ENCODE results near the gene DMBT1.

The DMBT1 gene

DNA sequence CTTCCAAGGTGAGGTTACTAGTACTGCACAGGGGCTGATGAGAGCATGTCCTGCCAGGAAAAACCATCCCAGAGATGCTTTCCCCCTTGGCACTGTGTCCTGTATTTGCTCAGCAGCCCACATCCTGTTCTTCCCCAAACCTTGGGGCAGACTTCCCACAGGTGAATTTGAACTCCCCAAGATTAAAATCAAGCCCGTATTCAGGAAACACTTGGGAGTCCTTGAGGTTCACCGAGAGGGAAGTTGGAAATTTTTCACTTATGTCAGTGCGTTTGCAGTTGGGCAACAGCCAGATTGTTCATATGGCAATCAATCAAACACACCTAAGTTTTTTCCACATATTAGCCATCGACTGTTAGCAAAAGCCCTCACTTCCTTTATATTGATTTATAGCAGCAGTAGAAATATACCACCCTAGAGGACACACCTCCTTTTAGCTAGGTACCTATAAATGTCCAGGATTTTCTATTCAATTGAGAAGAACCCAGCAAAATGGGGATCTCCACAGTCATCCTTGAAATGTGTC lies at the start of gene DMBT1:
Gene DMBT1 (plus strand): TSS at position 476 of the 526 bp plus-strand sequence. CDS start 17 bp downstream, at position 493.
- no peak for DNase-seq (ENCODE audit: low read depth in 2 of 2)

DNA sequence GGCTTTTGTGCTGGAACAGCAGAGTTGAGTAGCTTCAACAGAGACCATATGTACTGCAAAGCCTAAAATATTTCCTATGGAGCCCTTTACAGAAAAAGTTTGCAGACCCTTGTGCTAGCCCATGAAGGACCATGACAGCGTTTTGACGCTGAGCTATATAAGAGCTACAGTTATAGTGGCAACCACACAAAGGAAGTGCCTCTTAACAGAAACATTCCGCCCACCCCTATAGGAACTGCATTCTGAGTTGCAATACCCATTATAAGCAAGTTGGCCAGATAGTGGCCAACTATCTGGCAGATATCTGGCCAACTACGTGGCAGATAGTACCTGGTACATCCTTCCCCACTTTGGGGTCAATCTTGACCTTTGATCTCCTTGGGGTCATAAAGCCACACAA lies 47.5 kb upstream of the DMBT1 start:
- no peak for DNase-seq (ENCODE audit: low read depth in 2 of 2)

DNA sequence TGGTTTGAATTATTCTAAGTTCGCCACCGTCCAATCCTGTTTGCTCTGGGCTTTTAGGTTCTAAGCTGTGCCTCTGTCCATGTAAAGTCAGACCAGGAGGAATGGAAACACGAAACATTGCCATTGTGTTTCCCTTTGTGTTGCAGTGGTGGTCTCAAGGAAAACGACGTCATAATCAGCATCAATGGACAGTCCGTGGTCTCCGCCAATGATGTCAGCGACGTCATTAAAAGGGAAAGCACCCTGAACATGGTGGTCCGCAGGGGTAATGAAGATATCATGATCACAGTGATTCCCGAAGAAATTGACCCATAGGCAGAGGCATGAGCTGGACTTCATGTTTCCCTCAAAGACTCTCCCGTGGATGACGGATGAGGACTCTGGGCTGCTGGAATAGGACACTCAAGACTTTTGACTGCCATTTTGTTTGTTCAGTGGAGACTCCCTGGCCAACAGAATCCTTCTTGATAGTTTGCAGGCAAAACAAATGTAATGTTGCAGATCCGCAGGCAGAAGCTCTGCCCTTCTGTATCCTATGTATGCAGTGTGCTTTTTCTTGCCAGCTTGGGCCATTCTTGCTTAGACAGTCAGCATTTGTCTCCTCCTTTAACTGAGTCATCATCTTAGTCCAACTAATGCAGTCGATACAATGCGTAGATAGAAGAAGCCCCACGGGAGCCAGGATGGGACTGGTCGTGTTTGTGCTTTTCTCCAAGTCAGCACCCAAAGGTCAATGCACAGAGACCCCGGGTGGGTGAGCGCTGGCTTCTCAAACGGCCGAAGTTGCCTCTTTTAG lies 46.3 kb upstream of the DMBT1 start:
- DNase-seq (ENCODE audit: low read depth in 2 of 2): no peak

- no peak for DNase-seq (ENCODE audit: low read depth in 2 of 2)
Measured at GRCh38 chr10:122515022-122515424, 45.5 kb upstream of the DMBT1 start.

- DNase-seq (ENCODE audit: low read depth in 2 of 2): no peak
Measured at GRCh38 chr10:122515588-122516231, 44.8 kb upstream of the DMBT1 start.

GRCh38 chr10:122516734-122517133 lies 43.8 kb upstream of the DMBT1 start:
- DNase-seq (ENCODE audit: low read depth in 2 of 2): no peak

DNA sequence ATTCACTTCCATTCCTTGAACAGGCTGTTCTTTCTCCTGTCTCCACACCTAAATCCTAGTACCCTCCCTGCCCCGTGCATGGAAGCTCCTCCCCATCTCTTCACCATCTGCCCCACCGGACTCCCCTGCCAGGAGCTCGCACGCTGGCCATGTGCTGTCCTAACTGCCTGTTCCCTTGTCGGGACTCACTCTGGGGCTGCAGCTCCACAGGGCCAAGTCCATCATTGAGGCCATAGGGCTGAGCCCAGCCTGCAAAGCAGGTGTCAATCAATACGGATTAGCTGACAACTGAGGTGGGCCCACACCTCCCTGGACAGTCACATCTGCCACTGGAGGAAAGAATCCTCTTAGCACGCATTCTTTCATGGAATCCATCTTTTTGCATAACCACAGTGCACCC lies 41.4 kb upstream of the DMBT1 start:
- no peak for DNase-seq (ENCODE audit: low read depth in 2 of 2)

DNA sequence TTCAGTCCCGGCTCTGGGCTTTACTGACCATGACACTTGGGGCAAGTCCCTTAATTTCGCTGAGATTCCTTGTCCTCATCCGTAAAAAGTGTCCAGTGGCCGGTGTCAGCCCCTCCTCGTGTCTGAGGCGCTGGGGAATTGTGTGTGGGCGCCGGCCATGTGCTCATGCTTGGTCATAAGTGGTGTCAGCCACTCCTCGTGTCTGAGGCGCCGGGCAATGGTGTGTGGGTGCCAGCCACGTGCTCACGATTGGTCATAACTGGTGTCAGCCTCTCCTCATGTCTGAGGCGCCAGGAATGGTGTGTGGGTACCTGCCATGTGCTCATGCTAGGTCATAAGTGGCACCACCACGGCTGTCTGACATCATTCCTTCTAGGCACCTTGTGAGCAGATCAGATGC lies 40.7 kb upstream of the DMBT1 start:
- no peak for DNase-seq (ENCODE audit: low read depth in 2 of 2)

GRCh38 chr10:122521011-122521410 lies 39.5 kb upstream of the DMBT1 start:
- DNase-seq (ENCODE audit: low read depth in 2 of 2): no peak

DNA sequence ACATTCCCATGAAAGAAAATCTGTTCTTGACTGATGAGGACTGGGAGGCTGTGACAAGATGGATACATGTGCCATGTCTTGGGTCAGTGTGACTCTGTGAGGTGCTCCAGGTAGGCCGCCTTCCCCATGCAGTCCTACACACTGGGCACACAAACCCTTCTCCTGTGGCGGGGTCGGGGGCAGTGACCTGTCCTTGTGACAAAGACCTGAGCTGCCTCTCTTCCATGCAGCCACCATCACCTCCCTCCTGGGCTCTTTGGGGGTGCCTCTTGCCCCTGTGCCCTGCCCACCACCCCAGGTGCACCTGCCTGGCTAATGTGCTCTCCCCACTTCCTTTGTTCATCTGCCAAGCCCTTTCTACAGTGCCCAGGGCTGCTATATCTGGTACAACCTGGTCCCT lies 35.7 kb upstream of the DMBT1 start:
- no peak for DNase-seq (ENCODE audit: low read depth in 2 of 2)

- no peak for DNase-seq (ENCODE audit: low read depth in 2 of 2)
Measured at GRCh38 chr10:122525788-122526187, 34.8 kb upstream of the DMBT1 start.

DNA sequence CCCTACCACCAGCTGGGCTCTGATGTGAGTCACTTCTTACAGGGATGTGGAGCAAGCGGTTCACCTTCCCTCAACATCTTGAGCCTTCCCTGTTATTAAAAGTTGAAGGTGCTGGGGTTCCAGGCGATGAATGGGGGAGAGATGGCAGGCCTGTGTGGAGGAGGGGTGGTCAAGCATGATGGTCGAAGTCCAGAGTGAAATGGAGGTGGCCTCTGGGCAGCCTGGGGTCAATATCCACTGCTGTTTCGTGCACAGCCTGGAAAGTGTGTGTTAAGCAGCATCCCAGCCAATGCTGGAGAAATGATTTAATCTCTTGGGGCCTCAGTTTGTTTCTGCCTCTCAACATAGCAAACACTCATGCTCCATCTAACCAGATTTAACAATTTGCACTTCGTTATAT lies 33.7 kb upstream of the DMBT1 start:
- DNase-seq (ENCODE audit: low read depth in 2 of 2): no peak

GRCh38 chr10:122530177-122530576 lies 30.4 kb upstream of the DMBT1 start:
- DNase-seq (ENCODE audit: low read depth in 2 of 2): no peak

DNA sequence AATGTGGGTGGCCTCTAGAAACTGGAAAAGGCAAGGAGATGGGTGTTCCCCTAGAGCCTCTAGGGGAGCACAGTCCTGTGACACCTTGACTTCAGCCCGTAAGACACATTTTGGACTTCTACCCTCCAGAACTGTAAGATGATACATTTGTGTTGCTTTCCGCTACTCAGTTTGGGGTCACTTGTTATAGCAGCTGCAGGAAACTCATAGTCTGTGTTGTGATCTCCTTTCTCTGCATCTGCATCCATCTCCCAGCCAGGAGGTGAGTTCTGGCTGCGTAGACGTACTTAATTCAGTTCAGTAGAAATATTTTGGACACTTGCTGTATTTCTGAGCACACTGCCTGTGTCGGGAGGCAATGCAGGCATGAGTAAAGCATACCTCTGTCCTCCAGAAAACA lies 29.3 kb upstream of the DMBT1 start:
- no peak for DNase-seq (ENCODE audit: low read depth in 2 of 2)

DNA sequence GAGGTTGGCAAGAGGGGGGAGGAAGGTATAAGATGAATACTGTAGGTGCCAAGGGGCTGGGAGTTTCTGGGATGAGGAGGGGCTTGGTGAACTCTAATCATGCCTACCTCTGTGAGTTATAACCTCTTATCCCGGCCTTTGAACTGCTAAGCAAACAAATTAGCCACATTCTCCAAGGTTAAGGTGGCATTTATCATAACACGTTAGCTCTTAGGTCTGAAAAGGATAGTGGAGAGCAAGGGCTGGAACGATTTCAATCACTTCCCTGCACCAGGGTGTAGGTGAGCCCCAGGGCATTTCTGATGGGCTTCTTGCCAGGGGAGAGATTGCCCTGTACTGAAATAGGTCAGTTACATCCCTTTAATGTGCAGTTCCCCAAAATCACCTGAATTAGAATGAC lies 28.6 kb upstream of the DMBT1 start:
- no peak for DNase-seq (ENCODE audit: low read depth in 2 of 2)

DNA sequence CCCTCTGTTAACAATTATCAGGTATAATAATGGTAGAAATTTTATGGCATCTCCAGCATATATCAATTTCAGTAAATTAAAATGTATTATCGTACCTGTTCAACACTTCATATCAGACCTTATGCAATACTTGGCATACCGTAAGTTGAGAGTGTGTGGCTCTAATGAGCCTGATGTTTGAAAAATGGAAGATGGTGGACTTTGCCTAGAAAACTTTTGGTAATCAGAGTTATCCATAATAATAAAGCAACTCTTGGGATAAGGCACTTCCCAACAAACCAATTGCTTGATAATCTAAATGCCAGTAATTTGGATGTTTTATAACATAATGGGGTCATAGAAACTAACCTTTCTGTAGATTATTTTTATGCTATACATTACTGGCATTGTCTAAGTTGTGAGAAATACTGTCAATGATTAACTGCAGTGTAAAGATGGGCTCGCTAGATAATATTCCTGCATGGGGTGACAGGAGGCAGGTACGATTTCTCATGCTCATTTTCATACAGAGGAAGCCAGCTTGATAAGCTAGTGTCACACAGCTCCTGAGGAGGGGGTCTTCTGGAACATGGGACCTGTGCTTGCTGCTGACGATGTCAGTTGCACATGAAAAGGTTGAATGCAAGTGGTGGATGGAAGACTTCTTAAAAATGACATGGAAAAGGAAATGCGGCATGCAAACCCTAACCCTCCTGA lies 27.8 kb upstream of the DMBT1 start:
- DNase-seq (ENCODE audit: low read depth in 2 of 2): no peak

- DNase-seq (ENCODE audit: low read depth in 2 of 2): no peak
Measured at GRCh38 chr10:122537545-122537944, 23.0 kb upstream of the DMBT1 start.

GRCh38 chr10:122541541-122542002 lies 19.0 kb upstream of the DMBT1 start:
- no peak for DNase-seq (ENCODE audit: low read depth in 2 of 2)

DNA sequence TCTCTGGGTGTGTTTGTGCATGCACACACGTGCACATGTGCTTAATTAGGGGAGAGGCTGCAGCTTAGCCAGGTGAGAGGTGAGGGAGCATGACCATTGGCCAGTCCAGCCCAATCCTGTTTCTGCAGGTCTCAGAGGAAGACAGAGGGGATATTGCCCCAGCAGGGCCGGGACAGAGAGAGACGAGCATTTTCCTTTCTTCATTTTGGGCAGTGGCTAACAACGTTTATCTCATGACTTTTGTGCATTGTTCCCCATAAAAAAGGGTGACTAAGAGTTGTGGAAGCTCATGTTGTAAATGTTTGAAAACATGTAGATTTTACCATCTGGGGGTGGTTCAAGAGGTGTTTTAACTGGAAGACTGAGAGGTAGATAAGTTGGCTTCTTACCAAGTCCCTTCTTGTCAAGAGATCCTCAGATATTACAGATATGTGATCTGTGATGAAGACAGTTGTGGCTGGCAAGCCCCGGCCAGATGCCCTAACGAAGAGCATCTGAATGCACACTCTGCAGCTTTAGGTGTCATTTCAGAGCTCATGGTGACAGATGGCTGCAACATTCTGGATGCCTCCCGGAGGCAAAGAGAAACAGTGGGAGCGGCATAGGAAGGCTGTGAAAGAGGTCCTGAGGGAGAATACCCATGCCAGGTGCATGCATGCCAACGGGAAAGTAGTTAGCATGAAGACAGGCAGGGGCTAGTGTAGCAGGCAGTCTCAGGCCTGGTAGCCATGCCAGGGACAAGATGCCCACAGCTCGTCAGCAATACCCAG lies 16.7 kb upstream of the DMBT1 start:
- DNase-seq (ENCODE audit: low read depth in 2 of 2): no peak

DNA sequence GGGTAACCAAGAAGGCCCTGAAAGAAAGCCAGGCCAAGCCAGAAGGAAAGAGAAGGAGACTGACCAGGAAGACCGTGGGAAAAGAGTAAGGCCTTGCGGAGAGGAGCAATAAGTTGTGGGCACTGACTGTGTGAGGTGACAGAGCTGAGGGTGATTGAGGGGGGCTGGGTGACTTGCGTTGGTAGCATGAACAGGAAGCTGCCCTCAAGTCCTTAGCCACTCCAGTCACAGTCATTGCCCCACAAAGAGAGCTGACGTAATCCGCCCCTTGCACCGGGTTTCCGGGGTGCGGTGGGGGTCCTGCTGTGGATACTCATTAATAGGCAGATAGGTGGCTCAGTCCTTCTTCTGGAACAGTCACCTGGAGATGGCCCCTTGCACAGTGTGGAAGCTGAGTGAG lies 16.1 kb upstream of the DMBT1 start:
- DNase-seq (ENCODE audit: low read depth in 2 of 2): no peak

- no peak for DNase-seq (ENCODE audit: low read depth in 2 of 2)
Measured at GRCh38 chr10:122546242-122546641, 14.3 kb upstream of the DMBT1 start.

All from fibroblast of skin of left quadriceps (primary cell).